ENCODE data around the gene ROR1.

GRCh38 chr1:64127297-64127696 is 353.5 kb downstream of the ROR1 start:
- TF ChIP-seq OSR1 (CRISPR knock-in tag; IDR thresholded peaks at IDR 0.05) (no peak), SNAI2 (CRISPR knock-in tag; IDR thresholded peaks at IDR 0.05) (no peak), RARB (CRISPR knock-in tag; IDR thresholded peaks at IDR 0.05) (no peak), CSRNP3 (CRISPR knock-in tag; IDR thresholded peaks at IDR 0.05) (no peak)

Measured in SK-N-SH treated with all-trans-retinoic acid at 6 μM for 48 hours (cell line).